GM19468 (cell line): Measurements from ENCODE around the gene RALA.

Experiments
- ATAC-seq: cut with Tn5 transposase; IDR thresholded peaks from one replicate; pipeline ENCODE4 v1.9.1; 2021; ENCODE audit warnings: mild to moderate bottlenecking, moderate library complexity, moderate number of reproducible peaks; ENCODE audit not compliant: unreplicated experiment; ENCODE audit errors: extremely low read depth

The RALA gene

DNA sequence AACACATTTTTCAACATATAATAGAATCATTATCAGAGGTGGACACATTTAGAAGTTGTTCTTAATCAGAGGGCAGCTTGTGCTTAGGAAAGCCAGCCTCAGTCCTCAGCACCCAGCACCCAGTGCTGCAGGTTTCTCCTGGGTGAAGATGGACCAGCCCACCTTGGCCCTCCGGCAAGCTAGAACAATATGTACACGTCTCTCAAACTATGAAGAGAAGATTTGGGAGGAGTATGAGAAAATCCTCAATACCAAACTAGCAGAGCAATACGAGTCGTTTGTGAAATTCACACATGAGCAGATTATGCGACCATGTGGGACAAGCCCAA is 13.5 kb upstream of the RALA start:
- no peak for ATAC-seq

DNA sequence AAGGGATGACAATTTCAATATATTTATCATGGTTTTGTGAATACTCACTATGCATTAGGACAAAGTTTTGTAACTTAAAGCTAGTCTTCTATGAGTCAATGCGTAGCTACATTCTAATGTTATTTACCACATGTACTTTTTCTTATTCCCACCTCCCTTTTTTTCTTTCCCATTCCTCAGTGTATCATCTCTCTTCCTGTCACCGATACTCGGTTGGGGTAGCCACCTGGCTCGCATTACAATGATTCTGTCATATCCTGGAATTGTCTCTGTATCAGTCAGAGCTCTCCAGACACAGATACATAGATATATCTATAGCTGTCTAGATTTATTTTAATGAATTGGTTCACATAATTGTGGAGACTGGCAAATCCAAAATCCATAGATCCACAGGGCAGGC is 9.8 kb upstream of the RALA start:
- ATAC-seq: no peak

DNA sequence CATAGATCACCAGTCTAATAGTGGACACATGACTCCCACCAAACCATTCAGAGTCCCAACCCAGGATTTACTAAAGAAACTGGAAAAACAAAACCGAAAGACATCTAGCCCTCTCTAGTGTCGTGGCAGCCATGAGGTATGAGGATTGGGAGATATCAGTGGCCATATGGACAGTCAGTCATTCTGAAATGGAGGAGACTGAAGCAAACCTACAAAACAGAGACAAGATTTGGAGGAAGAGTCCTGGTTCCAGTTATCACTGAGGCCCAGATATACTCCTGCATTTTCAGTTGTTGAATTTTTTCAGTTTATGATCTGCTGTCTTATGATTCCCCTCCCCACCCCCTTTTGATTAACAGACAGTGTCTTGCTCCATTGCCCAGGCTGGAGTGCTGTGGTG is 9.1 kb upstream of the RALA start:
- ATAC-seq: no peak

DNA sequence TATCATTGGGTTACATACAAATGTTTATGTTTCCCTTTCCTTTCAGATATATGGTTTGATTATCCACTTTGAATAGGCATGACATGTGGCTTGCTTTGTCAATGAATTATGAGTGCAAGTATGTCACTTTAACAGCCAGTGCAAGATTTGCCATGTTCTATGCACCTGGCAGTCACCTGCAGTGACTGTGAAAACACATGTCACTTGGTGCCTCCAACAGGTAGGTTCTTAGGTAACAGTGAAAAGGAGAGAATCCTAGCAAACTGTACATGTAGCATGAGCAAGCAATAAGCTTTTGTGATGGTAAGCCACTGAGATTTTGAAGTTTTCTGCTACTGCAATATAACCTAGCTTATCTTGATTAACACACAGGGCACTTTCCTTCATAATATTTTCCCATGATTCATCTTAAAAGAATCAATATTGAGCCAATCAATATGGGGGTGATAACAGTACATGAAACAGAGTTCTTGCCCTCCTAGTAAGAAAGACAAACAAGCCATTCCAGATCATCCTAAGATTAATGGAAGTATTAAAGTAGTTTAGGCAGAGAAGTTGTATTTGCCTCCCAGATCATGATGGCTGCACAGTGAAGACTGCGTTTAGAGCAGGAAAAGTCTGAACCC is 7.9 kb upstream of the RALA start:
- ATAC-seq: no peak

DNA sequence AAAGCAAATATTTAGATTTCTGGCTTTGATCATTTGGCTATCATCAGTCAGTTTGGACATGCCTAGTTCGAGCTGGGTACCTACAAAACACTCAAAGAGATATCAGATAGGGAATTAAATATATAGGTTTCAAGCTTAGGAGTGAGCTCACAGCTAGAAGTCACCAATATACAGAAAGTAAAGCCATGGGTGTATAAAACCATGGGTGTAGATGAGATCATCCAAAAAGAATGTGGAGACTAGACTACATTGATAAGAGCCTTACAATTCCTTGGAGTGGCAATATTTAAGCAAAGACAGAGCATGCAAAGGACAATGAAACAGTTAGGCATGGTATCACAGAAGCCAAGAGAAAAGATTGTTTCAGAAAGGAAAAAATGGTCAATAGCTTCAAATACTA is 7.2 kb upstream of the RALA start:
- ATAC-seq: no peak

DNA sequence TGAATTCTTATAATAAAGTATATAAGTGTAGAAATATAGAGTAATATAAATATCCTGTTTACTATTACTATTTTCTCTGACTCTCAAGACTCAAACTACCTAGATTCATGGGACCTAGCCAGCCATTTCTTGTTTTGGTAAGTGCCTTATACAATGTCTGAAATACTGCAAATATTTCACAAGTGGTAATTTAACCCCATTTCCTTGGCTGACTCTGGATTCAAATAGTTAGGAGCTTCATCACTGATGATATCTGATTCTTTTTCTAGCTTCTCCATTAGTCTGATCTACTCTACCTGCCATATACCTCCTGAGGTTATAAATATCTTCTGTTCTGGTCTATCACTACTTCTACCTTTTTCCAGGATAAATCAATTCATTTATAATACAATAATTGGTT is 6.4 kb upstream of the RALA start:
- ATAC-seq: no peak

DNA sequence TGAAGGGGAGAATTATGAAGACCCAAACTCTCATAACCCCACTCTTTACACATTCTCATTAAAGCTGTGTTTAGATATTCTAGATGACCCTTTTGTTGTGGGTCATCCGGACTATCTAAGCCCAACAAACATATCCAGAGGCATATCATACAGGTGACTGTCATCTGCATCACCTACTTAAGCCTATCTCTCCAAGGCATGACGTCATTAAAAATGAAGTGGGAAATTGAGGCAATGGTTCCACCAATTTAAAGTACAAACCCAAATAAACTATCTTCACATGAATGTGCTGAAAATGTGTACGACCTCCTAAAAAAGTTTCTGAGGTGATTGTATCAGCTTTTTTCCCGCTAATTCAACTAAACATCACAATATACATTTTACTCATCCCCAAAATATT is 4.5 kb upstream of the RALA start:
- ATAC-seq: no peak

DNA sequence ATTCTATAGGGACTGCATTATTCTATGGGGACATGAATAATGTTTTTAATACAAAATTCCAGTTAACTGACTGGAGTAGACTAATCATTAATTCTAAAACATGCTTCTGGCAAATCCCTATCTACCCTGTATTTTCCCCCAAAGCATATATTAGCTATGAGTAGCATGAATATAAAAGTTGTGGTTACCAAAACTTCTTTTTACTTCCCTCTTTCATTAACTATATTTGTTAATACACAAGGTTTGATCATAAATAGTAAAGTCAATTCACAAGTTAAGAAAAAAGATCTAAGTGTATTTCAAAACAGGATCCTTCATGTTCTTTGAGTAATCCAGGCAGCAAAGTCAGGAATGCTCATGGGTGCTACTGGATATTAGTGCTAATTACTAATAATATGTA is 2.9 kb upstream of the RALA start:
- no peak for ATAC-seq

DNA sequence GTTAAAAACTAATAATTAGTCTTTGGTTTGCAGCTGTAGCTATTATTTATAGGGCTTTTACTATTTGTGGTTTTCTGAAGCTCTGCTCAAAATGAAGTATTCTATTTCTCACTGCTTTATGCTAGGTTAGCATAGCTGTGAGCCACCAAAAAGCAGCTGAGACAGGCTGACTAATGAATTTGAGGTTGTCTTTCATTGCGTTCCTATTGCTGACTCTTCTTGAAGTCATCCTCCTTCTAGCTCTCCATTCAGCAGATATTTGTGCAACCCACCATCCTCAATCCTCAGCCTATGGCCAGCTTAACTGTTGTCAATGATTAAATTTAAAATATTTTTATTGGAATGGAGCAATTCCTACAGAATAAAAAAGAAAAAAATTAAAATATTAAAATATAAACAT is 2.1 kb upstream of the RALA start:
- ATAC-seq: no peak

DNA sequence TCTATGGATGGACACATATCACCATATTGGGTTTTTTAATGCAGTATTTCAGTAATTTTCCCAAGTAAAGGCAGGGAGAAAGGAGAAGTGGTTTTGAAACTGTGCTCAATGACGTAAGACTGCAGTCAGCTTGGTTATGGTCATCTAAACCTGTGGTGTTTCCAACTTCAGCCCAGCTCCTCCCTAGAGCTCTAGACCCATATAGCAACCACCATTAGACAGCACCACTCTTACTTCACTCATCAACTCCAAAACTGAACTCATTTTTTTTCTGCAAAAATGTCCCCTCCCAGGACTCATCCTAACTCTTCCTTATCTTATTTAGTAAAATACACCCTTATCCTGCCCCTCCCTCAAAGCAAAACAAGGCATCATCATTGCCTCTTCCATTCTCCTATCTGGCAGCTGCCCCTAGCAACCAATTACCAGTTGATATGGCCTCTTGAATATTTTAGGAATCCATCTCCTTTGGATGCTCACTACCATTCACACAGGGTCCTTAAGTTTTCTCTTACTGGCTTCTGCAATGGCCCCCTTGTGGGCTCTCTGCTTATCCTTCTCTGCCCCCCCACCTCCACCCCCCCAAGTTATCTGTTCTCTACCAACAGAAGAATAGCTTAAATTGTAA is 1.5 kb upstream of the RALA start:
- no peak for ATAC-seq

DNA sequence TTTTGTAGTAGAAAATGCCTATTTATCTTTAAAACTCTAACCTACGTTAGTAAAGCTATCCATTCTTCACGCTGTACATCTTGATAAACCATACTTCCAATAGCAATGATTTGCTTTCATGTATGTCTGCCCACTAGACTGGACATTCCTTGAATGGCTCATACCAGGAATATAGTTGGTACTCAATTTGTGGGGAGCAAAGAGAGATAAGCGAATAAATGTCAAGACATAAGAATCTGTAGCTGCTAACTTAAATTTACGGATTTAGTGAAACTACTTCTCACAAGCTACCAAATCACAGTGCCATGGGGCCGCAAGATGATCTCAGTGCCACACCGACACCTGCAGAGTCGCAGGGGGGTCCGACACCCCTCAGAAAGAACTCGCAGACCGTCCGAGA is 763 bp upstream of the RALA start:
- no peak for ATAC-seq

DNA sequence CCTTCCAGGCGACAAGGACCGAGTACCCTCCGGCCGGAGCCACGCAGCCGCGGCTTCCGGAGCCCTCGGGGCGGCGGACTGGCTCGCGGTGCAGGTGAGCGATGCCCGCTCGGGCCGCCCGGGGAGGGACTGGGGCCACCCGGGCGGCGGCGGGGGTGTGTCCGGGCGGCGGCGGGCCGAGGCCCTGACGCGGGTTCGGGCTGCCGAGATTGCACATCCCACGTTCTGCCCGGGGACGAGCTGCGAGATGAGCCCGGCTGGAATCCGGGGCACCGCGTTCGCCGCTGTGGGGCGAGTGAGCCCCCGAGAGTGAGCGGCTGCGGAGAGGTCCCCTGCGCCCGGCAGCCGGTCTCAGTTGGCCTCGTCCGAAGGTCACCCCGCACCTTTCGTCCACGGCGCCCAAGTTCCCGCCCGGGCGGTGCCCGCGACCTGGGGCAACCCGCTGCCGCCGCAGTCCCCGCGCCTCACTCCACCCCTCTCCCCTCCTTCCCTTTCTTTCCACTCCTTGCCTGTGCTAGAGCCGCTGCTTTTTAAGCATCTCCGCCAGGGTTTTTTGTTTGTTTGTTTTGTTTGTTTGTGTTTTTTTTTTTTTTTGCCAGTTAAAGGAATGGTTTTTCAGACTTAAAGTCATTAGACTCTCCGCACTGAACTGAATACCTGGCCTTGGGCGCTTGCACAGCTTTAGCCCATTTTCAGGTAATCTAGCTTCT is 515 bp downstream of the RALA start:
- ATAC-seq: peak; percentile 9

DNA sequence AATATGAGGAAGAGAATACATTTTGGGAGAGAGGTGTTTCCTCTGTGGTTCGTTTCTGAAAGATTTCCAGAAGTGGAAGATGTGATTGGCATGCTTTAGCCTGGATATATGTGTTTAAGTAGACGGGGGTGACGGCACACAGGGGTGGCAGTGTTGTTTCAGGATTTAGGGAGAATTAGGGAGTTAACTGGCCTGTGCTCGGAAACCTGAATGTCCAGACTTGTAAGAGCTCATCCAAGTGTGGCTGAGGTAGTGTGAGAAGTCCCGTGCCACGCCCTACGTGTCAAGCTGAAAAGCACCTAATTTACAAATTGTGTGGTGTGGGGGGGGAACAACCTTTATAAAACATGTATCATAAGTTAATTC is 1.1 kb downstream of the RALA start:
- no peak for ATAC-seq

DNA sequence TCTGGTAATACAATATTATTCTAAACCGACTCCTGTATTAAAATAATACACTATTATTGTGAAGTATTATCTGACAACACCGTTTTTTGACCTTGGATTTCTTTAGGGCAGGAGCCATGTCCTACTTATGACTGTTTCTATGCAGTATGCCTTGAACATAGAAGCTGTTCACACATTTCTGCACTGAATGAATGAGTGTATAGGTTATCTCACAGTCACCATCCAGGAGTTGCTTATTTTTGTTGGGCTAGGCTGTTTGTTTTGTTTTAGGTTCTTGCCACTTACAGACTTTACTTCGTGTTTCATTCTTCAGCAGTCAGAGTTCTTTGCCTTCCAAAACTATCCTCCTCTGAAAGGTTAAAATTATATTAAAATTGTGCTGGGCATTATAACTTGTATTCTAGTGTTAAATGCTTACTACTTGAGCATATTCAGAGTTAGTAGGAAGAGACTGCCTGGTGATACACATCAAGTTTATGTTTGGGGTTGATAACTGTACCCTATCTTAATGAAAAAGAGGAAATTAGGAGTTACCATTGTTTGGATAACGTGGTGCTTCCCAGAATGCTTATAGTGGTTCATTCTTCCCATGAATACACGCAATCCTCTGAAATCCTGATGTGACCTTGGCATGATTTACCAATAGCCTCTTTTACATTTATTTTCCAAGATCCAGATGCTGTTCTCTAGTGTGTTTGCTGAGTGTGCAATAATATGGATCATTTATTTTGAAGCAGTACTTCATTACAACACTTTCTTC is 1.7 kb downstream of the RALA start:
- ATAC-seq: no peak

DNA sequence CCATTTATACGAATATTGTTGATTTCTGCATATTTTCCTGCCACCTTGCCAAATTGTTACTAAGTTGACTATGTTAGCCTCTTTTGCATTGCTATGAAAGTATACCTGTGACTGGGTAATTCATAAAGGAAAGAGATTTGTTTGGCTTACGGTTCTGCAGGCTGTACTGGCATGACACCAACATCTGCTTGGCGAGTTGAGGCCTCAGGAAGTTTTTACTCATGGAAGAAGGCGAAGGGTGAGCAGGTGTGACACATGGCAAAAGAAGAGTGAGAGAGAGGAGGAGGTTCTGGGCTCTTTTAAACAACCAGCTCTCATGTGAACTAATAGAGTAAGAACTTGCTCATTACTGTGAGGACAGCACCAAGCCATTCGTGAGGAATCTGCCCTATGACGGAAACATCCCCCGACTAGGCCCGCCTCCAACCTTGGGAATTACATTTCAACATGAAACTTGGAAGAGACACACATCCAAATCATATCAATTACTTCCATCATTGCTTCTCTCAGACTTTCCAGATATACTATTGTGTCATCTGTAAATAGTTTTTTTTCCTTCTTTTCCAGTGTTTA is 8.4 kb downstream of the RALA start:
- ATAC-seq: no peak

DNA sequence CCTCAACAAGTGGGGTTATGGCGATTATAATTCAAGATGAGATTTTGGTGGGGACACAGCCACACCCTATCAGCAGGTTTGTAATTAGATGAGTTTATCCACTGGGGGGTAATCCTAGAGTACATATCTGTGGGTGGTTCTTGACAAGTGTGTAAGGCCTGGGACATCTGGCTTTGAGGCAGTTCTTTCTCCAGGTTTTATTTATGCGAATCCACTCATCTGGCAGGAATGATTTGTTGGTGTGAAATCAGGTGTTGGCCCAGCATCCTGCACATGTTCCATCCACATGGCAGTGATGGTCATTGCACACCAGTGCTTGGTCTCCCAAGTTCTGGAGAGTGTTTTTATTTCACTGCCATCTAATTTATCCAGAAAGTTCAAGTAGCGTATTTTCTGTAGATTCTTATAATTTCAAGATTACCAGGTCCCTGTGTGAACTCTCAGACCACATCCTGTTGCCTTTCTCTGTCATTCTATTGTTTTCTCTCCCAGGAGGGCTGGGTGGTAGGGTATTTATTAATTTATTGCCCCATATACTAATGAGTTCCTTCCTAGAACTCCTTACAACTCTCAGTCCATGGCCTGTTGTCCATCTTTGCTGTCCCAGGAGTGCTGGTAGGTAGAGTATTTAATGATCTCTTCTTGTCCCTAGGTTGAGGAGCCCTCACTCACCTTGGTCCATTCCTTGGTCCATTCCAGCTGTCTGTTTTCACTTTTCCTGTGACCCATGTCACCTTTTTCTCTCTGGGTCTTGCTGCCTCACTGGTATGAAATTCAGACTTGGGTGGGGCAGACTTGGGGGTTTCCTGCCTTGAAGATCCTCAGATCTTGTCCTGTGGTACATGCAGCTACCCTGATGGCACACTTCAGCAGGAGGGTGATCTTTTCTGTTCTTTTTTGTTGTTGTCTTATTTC is 10.4 kb downstream of the RALA start:
- no peak for ATAC-seq

DNA sequence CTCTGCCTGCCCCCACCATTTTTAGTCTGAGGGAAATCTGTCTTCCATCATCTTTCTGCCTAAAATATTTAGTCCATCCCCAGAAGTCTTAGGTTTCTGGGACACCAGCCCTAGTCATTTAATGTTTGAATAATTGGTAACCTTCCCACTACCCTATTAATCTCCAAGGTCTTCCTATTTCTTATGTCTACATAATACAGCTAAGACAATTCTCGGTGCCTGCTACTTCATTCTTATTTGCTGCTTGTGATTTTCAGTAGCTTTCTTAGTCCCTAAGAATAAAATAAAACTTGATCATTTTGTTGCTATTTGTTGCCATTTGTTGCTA is 11.1 kb downstream of the RALA start:
- ATAC-seq: no peak

DNA sequence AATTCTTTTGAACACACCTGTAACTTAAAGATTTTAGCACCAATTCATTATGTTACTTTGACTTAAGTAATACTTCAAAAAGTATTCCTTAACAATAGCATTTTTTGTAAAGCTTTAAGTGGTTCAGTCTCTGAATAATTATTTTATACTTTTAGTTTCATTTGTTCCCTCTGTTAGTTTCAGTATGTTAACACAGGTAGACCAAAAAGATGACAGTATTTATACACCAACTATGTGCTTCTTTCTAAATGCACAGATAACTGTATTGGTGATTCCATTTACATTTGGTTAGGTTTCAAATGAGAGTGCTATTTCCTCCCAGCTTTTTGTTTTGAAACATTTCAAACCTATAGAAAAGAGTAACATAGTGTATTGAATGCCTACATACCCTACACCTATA is 14.0 kb downstream of the RALA start:
- no peak for ATAC-seq

DNA sequence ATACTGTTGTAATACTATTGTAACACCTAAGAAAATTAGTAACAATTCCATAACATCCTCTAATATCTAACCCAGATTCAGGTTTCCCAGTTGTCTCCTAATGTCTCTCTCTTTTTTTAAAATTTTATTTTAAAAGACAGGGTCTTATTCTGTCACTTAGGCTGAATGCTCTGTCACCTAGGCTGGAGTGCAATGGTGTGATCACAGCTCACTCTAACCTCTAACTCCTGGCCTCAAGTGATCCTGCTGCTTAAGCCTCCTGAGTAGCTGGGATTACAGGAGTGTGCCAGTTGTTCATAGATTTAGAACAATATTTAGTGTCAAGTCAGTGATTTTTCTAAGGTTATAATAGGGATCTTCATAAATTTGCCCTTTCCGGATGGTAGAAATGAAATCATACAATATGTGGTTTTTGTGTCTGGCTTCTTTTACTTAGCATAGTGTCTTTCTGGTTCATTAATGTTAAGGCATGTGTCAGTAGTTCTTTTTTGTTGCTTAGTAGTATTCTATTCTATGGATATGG is 14.7 kb downstream of the RALA start:
- ATAC-seq: no peak

DNA sequence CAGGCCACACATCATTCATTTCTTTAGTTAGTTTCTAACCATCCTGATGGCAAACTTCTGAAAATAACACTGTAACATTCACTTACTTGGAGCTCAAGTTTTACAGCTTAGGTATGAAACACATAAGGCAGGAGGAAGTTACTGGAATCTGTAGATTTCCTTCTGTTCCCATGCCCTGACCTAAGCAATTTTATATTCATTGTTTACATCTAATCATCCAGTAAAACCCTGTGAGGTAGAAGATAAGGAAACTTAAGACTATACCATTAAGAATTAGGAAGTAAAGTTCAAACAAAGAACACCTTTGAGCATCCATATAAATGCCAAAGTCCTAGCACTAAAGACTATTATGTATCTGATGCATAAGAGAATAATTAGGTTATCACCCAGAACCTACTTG is 19.5 kb downstream of the RALA start:
- ATAC-seq: no peak
